Measurements from ENCODE around the gene NEIL1.
"Not testable (repeated sequence)": the region's sequence is repeated elsewhere in the genome, so short reads cannot be mapped to it uniquely, and the experiment has no call there.

The NEIL1 gene

DNA sequence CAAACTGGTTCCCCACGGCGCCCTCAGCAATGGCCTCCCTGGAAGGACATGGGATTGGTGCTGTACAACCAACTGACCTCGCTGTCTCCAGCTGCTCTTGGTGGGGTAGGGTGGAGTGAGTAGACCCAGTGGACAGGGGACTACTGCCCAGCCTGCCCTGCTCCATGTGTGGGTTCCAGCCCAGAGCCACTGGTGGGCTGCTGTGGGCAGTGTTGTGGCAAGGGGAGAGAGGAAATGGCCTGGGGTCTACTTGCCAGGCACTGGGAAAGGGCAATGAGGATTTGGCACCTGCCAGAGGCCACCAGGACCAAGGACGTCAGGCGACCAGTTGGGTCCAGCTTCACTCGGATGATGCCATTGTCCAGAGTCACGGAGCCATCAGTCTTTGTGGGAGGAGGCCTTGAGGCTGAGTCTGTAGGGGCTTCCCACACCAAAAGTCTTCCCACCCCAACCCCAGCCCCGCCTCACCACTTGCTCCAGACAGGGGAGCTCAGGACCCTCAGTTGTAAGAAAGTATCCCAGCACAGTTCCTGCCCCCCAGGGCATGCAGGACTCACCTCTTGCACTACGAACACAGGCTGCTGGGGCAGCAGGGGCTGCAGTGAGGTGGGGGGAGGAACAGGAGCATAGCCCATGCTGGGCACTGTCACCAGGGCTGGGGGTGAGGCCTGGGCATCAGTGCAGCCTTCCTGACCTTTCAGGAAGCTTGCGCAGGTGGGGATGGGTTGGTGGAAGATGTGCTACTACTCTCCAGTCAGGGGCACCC lies 12.1 kb downstream of the NEIL1 start:
- no peak for DNase-seq

DNA sequence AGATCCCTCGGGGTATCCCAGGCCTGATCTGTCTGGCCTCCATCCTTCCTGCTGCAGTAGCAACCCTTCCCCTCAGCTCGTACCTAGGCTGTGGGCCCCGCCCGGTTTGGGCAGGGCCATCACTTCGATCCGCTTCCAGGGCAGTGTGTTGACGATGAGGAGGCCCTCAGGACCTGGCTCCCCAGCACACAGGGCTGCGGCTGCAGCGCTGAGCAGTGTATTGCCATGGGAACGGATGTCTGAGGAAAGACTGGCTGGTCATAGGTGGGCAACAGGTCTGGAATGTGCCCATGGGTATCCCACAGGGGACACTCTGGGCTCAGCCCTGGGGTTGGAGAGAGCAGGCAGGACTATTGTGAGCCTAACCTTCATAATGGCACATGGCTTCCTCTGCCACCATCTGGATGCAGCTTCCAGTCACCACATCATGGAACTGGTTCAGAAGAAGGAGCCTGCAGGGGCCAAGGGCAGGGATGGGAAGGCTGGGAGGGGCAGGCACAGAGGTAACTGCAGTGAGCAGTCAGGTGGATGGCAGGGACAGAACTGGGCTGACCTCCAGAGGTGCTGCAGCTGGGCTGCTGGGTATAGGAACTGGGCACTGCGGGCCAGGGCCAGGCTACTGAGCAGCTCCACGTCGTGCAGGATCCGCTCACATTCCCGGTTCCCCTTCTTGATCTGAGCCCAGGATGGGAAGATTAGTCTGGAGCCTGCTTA lies 12.9 kb downstream of the NEIL1 start:
- DNase-seq, result no peak

DNA sequence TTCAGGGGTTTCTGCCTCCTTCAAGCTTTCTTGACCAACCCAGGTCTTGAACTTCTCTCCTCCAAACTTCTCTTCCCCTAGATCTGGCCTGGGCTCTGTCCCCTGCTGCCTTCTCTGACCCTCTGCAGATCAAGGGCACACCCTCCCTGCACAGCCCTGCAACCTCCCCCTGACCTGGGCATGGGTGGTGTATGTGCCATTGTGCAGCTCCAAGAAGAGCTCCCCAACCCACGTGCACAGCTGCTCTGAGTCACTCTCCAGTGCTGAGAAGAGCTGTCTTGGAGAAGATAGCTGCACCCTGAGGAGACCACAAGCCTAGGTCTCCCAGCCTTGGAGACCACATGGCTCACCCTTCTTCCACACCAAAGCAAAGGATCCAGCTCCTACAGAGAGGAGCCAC lies 13.6 kb downstream of the NEIL1 start:
- no peak for DNase-seq

DNA sequence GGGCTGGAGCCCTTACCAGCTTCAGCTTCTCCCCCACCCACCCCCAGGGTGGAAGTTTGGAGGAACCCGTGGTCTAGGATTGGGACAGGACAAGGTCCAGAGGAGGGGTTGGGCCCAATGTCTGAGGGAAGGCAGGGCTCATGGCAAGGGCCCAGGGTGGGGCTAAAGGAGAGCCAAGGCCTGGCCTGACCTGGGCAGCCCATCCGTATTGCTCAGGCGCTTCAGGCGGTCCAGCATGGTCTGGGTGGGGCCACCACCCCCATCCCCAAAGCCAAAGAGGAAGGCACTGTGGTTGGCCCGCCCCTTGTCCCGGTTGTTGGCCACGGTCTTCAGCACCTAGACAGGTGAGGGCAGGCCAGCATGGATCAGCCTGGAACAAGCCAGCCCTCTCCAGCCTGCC lies 14.0 kb downstream of the NEIL1 start:
- DNase-seq, result no peak

DNA sequence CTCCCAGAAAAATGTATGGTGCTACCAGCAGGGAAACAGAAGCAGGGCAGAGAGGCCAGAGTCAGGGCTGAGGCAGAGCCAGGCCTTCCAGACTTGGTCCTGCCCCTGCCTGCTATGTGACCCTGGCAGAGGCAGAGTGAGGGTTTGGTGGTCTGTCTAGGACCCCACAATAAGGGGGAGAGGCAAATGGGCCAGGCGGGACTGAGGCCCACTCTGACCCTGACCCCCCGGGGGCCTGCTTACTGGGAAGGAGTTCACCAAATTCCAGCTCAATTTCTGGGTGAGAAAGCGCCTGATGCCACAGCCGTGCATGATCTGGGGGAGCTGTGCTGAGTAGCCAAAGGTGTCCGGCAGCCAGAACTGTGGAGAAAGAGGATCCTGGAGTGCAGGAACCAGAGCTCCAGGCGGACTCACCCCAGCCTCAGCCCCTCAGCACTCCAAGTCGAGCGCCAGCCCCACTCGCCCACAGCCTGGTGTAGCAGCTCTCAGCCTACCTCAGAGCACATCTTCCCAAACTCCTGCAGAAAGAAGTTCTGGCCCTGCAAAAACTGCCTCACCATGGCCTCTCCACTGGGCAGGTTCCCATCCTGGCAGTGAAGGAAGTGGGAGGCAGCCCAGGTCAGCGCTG lies 14.6 kb downstream of the NEIL1 start:
- DNase-seq, result no peak

DNA sequence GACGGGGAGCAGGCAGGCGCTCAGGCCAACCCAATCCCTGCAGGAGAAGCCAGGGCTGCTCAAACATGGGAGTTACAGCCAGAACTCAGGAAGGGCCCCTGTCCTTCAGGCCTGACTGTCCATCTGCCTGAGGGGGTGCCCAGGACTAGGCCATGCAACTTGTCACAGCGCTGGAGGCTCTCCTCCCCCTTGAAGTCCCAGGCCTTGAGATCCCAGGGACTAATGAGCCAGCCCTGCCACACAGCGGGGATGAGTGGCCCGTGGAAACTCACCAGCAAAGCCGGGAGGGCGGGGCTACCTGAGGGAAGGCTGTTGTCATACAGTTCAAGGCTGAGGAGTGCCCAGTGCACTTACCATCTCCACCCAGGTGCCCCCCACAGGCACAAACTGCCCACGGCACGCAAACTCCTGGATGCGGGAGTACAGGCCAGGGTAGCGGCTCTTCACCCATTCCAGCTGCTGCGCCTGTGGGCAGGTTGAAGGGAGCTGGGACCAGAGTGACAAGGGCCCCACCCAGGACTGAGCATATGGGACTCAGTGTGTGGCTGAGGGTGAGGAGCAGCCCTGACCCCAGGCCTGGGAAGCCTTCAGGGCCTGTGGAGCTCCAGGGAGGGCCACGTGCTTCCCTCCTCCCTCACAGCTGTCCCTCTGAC lies 15.3 kb downstream of the NEIL1 start:
- DNase-seq, result no peak

DNA sequence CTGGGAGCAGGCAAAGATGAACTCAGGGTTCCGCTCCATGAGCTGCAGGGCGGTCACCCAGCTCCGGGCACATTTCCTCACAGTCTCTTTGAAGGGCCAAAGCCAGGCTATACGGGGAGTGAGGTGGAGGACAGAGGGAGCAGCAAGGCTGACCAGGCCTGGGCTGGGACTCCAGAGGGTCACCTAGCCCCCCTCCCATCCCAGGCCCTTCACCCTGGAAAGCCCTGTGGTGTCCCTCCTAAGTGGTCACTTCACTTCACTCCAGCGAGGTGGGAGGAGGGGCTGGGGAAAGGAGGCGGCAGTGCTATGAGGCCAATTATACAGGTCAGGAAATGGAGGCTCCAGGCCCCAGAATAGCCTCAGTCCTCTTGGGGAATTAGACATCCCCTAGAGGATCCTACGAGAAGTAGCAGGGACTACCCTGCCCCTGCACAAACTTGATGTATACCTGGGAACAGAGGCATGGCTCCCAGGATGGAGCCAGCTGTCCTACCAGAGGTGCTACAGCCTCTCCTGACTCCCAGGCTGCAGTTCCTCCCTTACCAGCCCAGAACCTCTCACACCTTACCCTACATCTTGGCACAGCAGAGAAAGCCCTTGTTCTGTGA lies 15.9 kb downstream of the NEIL1 start:
- DNase-seq, result no peak

DNA sequence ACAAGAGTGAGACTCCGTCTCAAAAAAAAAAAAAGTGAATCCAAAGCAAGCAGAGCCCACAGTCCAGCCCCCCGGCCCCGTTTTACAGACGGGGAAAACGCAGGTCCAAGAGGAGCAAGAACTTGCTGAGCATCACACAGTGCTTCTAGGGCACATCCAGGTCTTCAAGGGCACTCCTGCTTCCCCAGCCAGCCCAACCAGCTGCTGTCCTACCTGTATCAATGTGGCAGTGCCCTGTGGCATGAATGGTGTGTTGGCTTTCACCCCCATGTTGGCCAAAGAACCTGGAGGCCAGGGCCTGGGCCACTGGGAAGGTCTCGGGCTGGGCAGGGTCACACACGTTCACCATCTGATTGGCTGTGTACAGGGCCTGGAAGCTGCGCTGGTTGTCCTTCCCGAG lies 16.9 kb downstream of the NEIL1 start:
- no peak for DNase-seq

GRCh38 chr15:75364881-75365280 lies 18.0 kb downstream of the NEIL1 start:
- no peak for DNase-seq

- DNase-seq, result no peak
Measured at GRCh38 chr15:75366163-75366562, 19.3 kb downstream of the NEIL1 start.

- no peak for DNase-seq
Measured at GRCh38 chr15:75367006-75367405, 20.2 kb downstream of the NEIL1 start.

- DNase-seq, result no peak
Measured at GRCh38 chr15:75367406-75367912, 20.6 kb downstream of the NEIL1 start.

DNA sequence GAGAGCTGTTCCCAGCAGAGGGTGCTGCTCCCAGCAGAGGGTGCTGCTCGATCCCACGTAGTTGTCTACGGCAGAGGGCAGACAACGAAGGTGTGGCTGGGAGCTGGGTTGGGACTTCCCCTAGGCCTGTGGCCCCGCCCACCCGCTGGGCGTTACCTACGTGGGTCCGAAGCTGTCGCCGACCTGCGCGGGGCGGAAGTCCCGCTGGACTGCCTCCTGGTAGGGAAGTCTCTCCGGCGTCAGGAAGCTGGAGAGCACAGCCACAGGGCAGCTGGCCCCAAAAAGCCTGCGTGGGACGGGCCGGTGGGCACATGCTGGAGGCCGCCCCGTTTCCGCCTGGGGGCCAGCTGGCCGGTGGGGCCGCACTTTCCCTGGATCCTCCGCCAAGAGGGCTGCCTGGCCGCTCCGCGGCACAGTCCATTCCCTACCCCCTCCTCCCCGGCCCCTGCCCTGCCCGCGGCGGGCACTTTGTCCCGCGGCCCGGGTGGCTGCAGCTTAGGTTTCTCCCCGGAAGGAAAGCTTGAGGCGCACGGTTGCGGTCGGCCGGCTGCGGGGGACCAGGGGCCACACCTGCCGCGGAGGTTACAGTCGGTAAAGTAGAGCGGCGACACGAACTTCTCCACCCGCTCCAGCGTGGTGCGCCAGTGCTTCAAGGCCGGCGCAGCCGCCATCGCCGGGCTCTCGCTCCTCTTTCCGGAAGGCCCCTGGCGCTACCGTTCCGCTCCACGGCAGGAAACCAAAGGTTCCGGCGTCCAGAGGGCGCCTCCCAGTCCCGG lies 21.3 kb downstream of the NEIL1 start, which contains the start of gene MAN2C1:
Gene MAN2C1, minus strand, starts transcription at position 695 of the 776 bp plus-strand sequence. Its CDS starts 24 bp downstream, at position 671.
- DNase-seq, result peak; percentile 97

- no peak for DNase-seq
Measured at GRCh38 chr15:75368689-75369239, 21.9 kb downstream of the NEIL1 start.

GRCh38 chr15:75369897-75370581 lies 23.2 kb downstream of the NEIL1 start:
- DNase-seq, result no peak

- DNase-seq, result no peak
Measured at GRCh38 chr15:75371486-75371885, 24.6 kb downstream of the NEIL1 start.

DNA sequence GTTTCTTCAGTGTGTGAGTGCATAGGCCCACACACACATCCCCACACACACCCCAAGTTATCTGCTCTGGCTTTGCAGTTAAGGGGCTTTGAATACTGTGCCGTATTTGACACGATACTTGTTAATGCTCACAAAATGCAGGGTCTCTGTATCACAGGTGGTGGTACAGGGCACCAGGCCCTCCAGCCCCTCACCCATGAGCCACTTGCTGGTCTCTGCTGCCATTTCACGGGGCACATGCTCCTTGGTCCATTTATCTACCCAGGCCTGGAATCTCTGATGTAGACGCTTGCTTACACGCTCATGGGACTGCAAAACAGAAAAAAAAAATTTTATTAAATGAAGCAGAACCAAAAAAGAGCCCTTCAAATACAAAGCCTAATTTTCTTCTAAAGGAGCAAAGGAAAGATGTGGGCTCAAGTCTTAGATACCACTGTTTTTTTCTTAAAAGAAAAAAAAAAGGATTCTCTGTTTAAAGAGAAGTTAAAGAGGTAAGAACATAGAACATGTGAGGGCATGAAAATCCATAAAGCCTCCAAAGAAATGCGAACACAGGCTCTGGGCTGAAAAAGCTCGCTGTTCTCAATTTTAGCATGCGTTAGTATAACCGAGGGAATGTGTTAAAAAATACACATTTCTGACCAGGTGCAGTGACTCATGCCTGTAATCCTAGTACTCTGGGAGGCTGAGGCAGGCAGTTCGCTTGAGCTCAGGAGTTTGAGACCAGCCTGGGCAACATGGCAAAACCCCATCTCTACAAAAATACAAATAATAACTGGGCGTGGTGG lies 25.3 kb downstream of the NEIL1 start:
- DNase-seq, result no peak

DNA sequence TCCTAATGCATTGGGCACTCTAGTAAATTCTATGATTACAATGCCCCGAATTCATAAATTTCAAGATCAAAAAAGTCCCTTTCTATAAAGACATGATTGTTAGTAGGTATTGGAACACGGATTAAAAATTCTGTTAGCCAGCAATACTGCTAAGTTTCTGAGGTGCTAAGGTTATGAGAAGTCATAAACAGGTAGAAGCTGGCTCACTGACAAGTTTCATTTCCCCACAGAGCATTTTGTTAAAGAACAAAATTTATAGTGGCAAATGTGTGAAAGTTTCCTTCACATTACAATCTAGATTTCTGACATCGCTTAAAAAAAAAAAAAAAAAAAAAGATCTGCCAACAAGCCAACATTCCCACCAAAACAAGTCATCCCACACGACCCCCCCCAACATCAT lies 33.9 kb downstream of the NEIL1 start:
- no peak for DNase-seq

DNA sequence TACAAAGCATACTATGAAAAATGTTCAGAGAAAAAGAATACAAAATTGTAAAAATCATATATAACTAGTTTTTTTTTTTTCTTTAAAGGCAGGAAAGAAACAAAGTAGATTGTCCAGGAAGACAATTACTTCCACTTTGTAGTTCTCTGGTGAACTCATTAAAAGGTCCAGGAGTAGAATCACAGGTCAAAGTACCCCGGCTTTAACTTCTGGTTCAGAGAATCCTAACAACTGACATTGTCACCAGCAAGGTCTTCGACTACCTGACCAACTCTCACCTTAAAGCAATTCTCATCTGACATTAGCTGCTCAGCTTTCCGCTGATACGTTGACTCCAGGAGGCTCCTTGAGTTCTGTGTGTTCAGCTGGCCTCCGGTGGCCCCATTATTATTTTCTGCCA lies 37.1 kb downstream of the NEIL1 start:
- not testable (repeated sequence) for DNase-seq

- DNase-seq, result no peak
Measured at GRCh38 chr15:75389791-75390382, 43.0 kb downstream of the NEIL1 start.
